Activated T-helper 1 cell treated with anti-CD3 and anti-CD28 coated beads, Interleukin-12 subunit alpha, Interleukin-12 subunit beta, Interleukin-2, Interleukin-4 antibody, amounts not matched to agents 30 ng/mL and 10 ng/mL and 1 ng/mL, durations not matched to agents 14 hours and 24 hours and 36 hours (primary cell): ENCODE measurements around the gene FAM131C. TPM values are rescaled to one million over a fixed set of nuclear protein-coding genes. Genes with fewer than 3 reads are reported as not detected.
"Not testable (repeated sequence)": the region's sequence is repeated elsewhere in the genome, so short reads cannot be mapped to it uniquely, and the experiment has no call there.

Experiments
- DNase-seq: peaks from one replicate; pipeline ENCODE4 v3.0.0; 2021; ENCODE audit warnings: low spot score
- H3K27ac Mint-ChIP-seq: one replicate; pipeline ENCODE4 v1.8.0; 2021; ENCODE audit warnings: mild to moderate bottlenecking, mixed read lengths
- H3K27me3 Mint-ChIP-seq: one replicate; pipeline ENCODE4 v1.8.0; 2022; ENCODE audit warnings: mild to moderate bottlenecking, moderate library complexity, mixed read lengths; ENCODE audit not compliant: insufficient read depth
- H3K36me3 Mint-ChIP-seq: one replicate; pipeline ENCODE4 v1.8.0; 2021; ENCODE audit warnings: low read depth, mixed read lengths
- H3K4me1 Mint-ChIP-seq: one replicate; pipeline ENCODE4 v1.8.0; 2021; ENCODE audit warnings: low read depth, mixed read lengths
- H3K4me3 Mint-ChIP-seq: one replicate; pipeline ENCODE4 v1.8.0; 2021; ENCODE audit warnings: mild to moderate bottlenecking, moderate library complexity, mixed read lengths
- H3K9me3 Mint-ChIP-seq: one replicate; pipeline ENCODE4 v1.8.0; 2021; ENCODE audit warnings: mixed read lengths
- intact Hi-C: fragments of 100-400 bp; cut with micrococcal nuclease; formaldehyde crosslinking; loops from one replicate; pipeline ENCODE4 v1.15.1; 2024
- total RNA-seq: library from RNA; stranded (reverse); gene quantifications from 2 replicates; pipeline ENCODE4 v1.2.3, GENCODE V29; 2022

FAM131C gene
- total RNA-seq, 1 donor from 2014 or later = 0.57 TPM

DNA sequence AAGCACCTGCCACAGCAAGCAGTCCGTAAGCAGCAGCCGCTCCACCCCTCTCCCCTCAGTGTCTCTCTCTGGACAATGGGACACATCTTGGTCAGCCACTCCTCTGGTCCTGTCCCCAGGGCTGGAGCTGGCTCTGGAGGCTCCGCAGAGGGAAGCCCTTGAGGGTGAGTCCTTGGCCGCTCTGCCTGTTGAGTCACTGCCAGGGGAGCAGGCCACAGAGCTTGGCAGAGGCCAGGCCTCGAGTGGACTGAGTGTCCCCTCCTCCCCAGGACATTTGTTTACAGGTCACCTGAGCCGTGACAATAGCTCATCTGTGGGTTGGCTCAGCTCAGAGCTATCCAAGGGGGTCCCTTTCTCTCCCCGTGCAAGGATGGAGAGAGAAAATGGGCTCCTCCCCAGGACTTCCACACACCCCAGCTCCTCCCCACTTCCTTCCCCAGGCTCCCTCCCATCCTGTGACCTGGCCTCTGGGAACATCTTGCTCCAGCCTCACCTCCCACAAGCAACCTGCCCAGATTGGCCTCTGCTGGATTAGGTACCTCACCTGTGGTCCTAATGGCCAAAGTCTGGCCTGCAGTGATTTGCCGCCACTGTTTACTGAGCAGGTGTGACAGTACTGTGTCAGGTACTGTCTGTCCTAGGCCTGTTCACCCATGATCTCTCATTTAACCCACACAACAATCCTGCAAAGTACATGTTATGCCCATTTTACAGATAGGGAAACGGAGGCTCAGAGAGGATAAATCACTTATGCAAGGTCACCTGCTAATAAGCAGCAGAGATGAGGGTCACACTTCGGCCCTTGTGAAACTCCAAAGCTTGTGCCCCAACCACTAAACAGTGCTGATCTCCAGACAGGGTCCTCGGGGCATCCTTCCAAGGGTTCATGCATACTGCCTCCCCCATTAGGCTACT, 4.8 kb downstream of the FAM131C start:
- H3K4me1 Mint-ChIP-seq = peaks cover 40% of the 10 kb centered on the region
- no peaks in the 10 kb centered on the region for H3K36me3 Mint-ChIP-seq
- peak overlapping the region; percentile 42 for H3K27ac Mint-ChIP-seq
- H3K4me3 Mint-ChIP-seq = no peak overlapping the region
- H3K27me3 Mint-ChIP-seq = peaks cover 22% of the 10 kb centered on the region
- no peak for DNase-seq
- intact Hi-C loops = no loop called here
- no peaks in the 10 kb centered on the region for H3K9me3 Mint-ChIP-seq

DNA sequence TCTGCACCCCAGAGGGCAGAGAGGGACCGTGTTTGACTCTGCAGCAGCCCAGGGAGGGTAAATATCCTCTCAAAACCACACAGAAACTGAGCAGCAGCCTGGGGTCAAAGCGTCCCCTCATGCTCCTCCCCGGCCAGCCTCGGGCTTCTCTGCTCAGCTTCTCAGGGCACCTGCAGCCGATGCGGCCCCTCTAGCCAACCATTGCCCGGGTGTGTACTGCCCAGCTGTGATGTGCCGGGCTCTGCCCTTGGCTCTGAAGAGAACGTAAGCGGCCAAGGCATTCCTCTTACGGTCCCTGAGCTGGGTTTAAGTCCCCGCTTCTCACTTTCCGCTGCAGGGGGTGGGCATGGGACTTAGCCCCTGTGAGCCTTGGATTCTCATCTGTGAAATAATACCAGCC, 5.5 kb downstream of the FAM131C start:
- H3K4me3 Mint-ChIP-seq = no peak overlapping the region
- H3K27ac Mint-ChIP-seq = no peak overlapping the region
- intact Hi-C loops = no loop called here
- H3K4me1 Mint-ChIP-seq = peaks cover 42% of the 10 kb centered on the region
- peaks cover 22% of the 10 kb centered on the region for H3K27me3 Mint-ChIP-seq
- H3K36me3 Mint-ChIP-seq = no peaks in the 10 kb centered on the region
- DNase-seq = no peak
- H3K9me3 Mint-ChIP-seq = no peaks in the 10 kb centered on the region

- Mint-ChIP-seq H3K4me1 (peaks cover 42% of the 10 kb centered on the region), H3K27me3 (peaks cover 17% of the 10 kb centered on the region), H3K4me3 (no peak overlapping the region), H3K27ac (no peak overlapping the region), H3K9me3 (no peaks in the 10 kb centered on the region), H3K36me3 (no peaks in the 10 kb centered on the region)
- no peak for DNase-seq
- intact Hi-C loops = no loop called here
Observed at GRCh38 chr1:16067127-16067768, 6.2 kb downstream of the FAM131C start.

DNA sequence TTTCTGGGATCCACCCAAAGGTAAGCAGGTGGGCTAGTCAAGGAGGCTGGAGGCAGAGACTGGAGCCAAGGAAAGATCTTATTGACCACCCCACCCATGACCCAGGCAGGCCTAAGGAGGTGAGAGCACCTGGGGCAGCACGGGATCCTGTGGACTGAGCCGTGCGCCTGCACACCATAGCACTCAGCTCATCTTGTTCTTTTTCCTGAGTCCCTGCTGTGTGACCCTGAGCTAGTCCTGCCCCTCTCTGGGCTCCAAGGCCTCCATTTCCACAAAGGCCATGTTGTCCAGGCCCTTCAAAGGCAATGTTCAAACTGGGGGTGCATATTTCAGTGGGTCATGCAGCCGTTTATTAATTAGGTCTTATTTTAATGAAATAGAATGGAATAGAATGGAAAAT, 7.2 kb downstream of the FAM131C start:
- intact Hi-C loops = no loop called here
- DNase-seq = no peak
- Mint-ChIP-seq H3K27ac (no peak overlapping the region), H3K36me3 (no peaks in the 10 kb centered on the region), H3K4me3 (no peak overlapping the region), H3K27me3 (peaks cover 8% of the 10 kb centered on the region), H3K9me3 (no peaks in the 10 kb centered on the region), H3K4me1 (peaks cover 41% of the 10 kb centered on the region)

DNA sequence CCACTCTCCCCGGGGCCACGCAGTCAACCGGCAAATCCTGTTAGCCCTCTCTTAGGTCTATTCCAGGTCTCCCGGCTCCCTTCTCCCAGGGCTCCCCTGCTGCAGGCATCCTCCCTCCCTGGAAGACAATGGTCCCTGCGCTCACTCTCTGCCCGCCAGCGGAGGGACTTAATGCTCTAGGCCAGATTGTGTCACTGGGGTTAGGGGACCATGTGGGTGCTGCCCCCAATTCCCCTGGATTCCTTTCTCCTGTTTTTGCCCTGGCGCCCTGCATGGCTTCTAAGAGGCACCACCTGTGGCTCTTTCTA, 8.2 kb downstream of the FAM131C start:
- H3K27ac Mint-ChIP-seq = no peak overlapping the region
- H3K4me1 Mint-ChIP-seq = peaks cover 34% of the 10 kb centered on the region
- intact Hi-C loops = no loop called here
- H3K27me3 Mint-ChIP-seq = peaks cover 11% of the 10 kb centered on the region
- no peak for DNase-seq
- H3K4me3 Mint-ChIP-seq = no peak overlapping the region
- H3K9me3 Mint-ChIP-seq = no peaks in the 10 kb centered on the region
- H3K36me3 Mint-ChIP-seq = no peaks in the 10 kb centered on the region

DNA sequence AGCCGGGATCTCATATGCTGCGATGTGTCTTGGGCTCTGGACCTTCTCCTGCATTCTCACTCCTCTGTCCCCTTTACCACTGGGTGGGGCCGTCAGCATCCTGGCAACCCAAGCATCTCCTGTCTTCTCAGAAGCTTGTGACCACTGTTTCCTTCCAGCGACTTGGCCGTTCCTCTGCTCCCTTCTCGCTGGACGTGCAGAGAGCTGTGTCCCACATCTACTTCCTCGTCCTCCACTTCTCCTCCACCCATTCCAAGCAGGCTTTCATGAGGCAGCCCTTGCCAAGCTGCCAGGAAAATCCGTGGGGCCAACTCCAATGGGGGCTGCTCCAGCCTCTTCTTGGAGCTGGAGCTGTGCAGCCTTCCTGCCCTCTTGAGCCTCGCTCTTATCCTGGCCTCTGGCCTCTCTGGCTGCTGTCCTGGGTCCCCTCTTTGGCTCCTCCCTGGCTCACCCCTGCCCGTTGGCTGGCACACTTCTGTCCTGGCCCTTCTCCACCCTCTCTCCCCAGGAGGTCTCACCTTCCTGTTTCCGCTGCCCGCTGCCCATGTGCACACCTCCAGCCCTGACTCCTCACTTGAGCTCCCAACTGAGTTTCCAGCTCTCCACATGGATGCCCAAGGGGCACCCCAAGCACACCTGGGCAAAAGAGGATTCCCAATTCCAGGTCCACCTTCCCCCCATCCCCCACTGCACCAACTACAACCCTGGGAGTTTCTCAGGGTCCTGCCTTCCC, 8.7 kb downstream of the FAM131C start:
- no peak overlapping the region for H3K27ac Mint-ChIP-seq
- no peaks in the 10 kb centered on the region for H3K36me3 Mint-ChIP-seq
- DNase-seq = no peak
- peaks cover 28% of the 10 kb centered on the region for H3K4me1 Mint-ChIP-seq
- H3K9me3 Mint-ChIP-seq = no peaks in the 10 kb centered on the region
- intact Hi-C loops = no loop called here
- H3K4me3 Mint-ChIP-seq = peak overlapping the region; percentile 60
- H3K27me3 Mint-ChIP-seq = peaks cover 11% of the 10 kb centered on the region

DNA sequence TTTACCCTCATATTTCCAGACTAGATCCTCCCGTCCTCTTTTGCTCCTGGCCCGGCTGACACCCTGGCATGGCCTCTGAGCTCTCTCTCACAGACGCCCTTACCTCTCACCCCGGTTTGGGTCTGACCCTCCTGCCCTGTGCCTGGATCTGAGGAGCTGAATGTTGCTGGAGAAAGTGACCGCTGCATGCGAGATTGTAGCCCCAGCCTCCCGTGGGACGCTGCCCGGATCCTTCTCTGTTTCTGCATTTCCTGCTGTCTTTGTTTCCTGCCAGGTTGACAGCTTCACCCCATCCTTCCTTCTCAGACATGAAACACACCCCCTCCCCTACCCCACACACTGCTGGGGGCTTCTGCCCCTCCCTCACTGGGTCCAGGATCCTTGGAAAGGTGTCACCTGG, 9.5 kb downstream of the FAM131C start:
- no peak overlapping the region for H3K27ac Mint-ChIP-seq
- peaks cover 28% of the 10 kb centered on the region for H3K4me1 Mint-ChIP-seq
- H3K36me3 Mint-ChIP-seq = no peaks in the 10 kb centered on the region
- no peaks in the 10 kb centered on the region for H3K9me3 Mint-ChIP-seq
- no peak for DNase-seq
- intact Hi-C loops = no loop called here
- peak overlapping the region; percentile 60 for H3K4me3 Mint-ChIP-seq
- H3K27me3 Mint-ChIP-seq = peaks cover 10% of the 10 kb centered on the region

- Mint-ChIP-seq H3K36me3 (no peaks in the 10 kb centered on the region), H3K27ac (no peak overlapping the region), H3K9me3 (no peaks in the 10 kb centered on the region), H3K4me3 (no peak overlapping the region), H3K4me1 (peaks cover 23% of the 10 kb centered on the region), H3K27me3 (peaks cover 9% of the 10 kb centered on the region)
- intact Hi-C loops = no loop called here
- no peak for DNase-seq
Observed at GRCh38 chr1:16063226-16063829, 10.1 kb downstream of the FAM131C start.

DNA sequence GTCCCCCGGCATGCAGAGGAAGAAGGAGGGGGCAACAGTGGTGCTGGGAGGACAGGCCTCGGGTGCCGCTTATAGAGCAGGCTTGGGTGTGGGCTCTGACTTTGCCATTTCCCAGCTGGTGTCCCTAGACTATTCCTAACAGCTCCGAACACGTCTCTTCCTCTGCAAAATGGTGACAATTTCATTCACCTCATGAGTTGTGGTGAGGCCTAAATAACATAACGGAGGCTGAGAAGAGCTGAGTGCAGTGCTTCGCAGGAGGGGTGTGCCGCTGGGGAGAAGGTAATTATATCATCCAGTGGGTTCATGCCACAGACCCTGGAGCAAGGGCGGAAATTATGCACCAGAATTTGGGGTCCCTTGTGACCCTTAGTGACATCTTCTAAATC, 10.8 kb downstream of the FAM131C start:
- H3K36me3 Mint-ChIP-seq, intact Hi-C loops, H3K27ac Mint-ChIP-seq, H3K4me3 Mint-ChIP-seq, H3K27me3 Mint-ChIP-seq, DNase-seq, H3K9me3 Mint-ChIP-seq: not testable (repeated sequence)
- H3K4me1 Mint-ChIP-seq = peaks cover 23% of the 10 kb centered on the region

- DNase-seq, H3K4me3 Mint-ChIP-seq, H3K36me3 Mint-ChIP-seq, intact Hi-C loops, H3K27me3 Mint-ChIP-seq, H3K27ac Mint-ChIP-seq, H3K9me3 Mint-ChIP-seq: not testable (repeated sequence)
- H3K4me1 Mint-ChIP-seq = peaks cover 23% of the 10 kb centered on the region
Observed at GRCh38 chr1:16061989-16062686, 11.3 kb downstream of the FAM131C start.

DNA sequence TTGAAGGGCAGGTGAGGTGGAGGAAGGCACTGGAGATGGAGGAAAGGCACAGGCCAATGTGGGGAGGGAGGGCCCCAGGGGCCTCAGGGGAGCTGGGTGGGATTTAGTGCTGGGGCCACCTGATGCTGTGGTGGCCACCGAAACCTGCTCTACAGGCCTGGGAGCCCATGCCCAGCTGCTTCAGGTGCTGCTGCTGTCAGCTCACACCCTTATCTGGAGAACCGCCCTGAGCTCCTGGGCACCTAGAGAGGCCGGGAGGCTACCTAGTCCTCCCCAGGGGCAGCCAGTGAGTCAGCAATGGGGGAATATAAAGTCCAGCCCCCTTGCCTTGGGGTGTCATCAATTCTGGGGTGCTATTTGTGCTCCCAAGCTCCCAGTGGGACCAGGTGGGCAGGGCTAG, 12.2 kb downstream of the FAM131C start:
- Mint-ChIP-seq H3K36me3 (no peaks in the 10 kb centered on the region), H3K9me3 (no peaks in the 10 kb centered on the region), H3K4me1 (peaks cover 23% of the 10 kb centered on the region), H3K27ac (no peak overlapping the region), H3K27me3 (peaks cover 6% of the 10 kb centered on the region), H3K4me3 (no peak overlapping the region)
- no peak for DNase-seq
- intact Hi-C loops = no loop called here

DNA sequence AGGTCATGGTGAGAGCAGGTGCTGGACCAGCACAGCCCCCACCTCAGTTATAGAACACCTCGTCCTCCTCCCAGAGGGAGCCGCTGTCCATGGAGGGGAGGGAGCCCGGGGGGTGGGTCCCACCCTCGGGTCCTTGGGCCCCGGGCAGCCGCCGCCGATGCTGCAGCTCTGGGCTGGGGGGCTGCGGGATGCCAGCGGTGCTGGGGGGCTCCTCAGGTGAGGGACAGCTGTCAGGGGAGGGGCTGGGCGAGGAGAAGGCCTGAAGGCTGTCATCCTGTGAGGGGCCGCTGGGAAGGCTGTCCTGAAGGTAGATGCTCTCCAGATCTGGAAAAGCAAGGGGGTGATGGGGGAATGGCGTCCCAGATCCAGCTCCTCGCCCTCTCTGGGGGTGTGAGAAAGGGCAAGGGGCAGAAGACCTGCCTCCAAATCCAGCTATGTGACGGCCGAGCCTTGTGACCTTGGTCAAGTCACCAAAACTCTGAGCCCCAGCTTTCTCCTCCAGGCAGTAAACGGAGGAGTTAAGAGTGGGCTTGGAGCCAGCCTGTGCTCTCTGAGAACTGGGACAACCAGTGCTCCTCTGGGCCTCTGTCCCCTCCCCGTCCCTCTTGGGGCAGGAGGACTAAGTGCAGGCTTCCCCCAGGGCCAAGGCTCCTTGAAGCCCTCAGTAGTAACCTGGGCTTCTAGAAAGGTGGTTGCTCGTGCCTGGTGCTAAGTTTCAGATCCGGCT, 14.9 kb downstream of the FAM131C start:
- H3K27ac Mint-ChIP-seq, H3K9me3 Mint-ChIP-seq, H3K4me1 Mint-ChIP-seq, H3K27me3 Mint-ChIP-seq, DNase-seq, intact Hi-C loops, H3K36me3 Mint-ChIP-seq, H3K4me3 Mint-ChIP-seq: not testable (repeated sequence)
